GM20431 (cell line): Measurements from ENCODE around the gene LSM11.

ENCODE experiments used
- in situ Hi-C: fragments of 300-500 bp; cut with MseI, MboI; formaldehyde crosslinking; loops from one replicate; pipeline ENCODE4 v1.15.0; 2020; ENCODE audit warnings: low sequenced_read_pairs; ENCODE audit not compliant: unreplicated experiment

The LSM11 gene

DNA sequence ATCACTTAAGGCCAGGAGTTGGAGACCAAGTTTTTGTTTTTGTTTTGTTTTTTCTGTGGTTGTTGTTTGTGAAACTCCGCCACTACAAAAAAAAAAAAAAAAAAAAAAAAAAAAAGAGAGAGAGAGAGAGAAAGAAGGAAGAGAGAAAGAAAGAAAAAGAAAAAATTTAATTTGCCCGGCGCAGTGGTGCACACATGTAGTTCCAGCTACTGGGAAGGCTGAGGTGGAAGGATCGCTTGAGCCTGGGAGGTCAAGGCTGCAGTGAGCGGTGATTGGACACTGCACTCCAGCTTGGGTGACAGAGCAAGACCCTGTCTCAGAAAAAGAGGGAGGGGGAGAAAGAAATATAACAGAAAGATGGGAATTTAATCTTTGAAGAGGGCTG, 11.4 kb upstream of the LSM11 start:
- in situ Hi-C loops = no loop called here

DNA sequence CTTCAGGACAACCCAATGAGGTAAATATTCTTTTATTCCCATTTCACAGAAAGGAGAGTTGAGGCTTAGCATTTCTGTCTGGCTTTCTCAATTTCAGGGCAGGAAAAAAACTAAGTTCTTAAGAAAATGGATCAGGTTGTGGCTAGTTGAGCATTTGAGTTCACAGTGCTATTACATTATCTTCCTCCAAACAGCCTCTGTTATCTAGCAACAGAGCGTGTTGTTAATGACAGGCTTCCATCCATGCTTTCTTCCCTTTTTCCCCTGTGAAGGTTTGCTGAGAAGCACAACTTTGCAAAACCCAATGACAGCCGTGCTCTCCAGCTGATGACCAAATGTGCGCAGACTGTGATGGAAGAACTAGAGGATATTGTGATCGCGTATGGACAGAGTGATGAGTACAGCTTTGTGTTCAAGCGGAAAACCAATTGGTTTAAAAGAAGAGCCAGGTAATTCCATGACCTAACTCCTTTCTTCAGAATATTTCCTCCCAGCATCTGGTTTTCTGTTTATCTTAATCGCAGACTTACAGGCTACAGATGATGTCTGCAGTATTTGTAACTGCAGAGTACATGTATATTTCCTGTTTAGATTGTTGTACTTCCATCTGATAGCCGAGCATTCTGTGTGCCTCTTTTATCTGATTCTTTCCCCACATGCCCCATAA, 10.8 kb upstream of the LSM11 start:
- in situ Hi-C loops = no loop called here

- in situ Hi-C loops = no loop called here
Measured at GRCh38 chr5:157734436-157734835, 9.1 kb upstream of the LSM11 start.

DNA sequence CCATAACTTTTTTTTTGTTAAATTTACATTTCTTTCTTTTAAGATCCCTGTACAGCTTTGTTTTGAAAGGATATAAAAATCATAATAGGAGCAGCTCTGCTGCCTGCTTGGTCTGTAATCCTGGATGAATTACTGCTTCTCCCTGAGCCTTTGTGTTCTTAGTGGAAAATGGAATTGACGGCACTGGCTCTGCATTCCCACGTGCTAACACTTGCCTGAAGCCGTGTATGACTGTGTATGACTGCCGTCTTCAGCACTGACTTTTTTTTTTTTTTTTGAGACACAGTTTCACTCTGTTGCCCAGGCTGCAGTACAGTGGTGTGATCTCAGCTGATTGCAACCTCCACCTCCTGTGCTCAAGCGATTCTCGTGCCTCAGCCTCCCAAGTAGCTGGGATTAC, 7.5 kb upstream of the LSM11 start:
- in situ Hi-C loops = no loop called here

- in situ Hi-C loops = no loop called here
Measured at GRCh38 chr5:157739388-157740228, 3.9 kb upstream of the LSM11 start.

DNA sequence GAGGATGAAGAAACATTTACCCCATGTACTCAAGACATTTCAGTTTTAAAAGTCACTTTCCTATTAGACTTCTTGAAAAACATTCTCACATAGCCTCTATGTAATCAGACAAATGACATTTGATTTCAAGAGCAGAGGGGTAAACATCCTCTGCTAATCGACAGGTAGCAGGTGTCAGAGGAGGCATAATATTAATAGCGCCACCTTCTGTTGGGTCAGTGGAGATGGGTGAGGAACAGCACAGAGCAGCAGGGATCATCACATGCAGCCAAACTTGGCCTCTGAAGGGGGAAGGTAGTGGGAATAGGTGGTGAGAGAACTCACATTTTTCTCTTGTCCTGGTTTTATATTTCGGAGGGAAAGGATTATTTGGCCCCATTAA, 3.3 kb upstream of the LSM11 start:
- in situ Hi-C loops = no loop called here

DNA sequence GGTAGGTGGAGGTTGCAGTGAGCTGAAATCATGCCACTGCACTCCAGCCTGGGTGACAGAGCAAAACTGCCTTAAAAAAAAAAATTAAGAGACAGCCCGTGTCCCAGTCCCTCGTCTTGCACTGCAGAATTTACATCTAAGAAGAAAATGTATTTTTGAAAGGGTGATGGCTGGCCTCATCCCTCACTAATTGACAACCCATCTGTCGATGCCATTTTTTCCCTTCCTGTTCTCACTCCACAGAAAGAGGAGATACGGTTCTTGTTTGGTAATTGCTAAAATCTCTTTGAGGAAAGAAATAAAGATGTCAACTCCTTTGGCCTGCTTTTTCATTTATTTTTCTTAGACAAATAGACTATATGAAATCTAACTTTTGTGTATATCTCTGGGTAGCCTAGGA, 2.4 kb upstream of the LSM11 start:
- in situ Hi-C loops = no loop called here

- in situ Hi-C loops = no loop called here
Measured at GRCh38 chr5:157744051-157745011, 819 bp downstream of the LSM11 start.

DNA sequence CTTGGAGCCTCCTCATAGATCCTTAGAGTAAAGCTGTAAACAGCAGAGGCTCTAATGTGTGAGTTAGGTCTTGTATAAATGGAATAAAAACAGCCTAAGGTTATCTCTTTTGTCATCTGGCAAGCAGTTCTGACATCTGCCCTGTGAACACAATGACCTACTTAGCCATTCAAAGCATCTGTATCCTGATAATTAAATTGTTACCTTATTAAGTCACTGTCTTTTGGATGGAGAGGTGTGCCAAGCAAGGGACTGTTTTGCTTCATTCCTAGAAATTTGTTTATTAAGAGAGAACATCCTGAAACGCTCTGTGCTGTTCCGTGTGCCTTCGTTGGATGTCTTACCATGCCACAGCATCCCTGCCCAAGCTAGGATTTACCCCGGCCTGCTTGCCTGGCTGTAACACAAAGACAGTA, 1.5 kb downstream of the LSM11 start:
- in situ Hi-C loops = no loop called here

DNA sequence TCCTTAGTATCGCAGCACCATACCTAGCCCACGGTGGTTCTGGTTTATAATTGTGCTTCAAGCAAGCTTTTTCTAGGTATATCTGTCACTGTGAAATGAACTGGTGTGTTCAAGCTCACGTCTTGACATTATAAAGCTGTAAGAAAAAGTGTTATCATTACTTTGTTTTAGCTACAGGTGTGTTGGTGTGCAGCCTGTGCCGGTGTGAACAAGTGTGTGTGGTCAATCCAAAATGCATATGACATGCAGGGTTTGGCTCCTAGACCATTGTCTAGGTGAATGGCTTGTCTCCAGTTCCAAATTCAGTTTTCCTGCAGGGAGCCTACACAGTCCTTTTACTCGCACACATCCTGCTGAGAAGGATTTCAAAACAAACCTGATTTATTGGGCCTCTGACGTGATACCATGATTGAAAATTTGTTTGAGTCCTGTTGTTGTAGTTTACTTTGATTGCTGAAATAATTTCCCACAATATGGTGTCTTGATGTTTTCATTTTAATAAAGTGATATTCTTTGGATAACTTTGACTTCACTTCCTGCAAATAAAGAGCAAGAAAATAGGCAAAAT, 3.7 kb downstream of the LSM11 start:
- in situ Hi-C loops = no loop called here

- in situ Hi-C loops = no loop called here
Measured at GRCh38 chr5:157747766-157748700, 4.5 kb downstream of the LSM11 start.

- in situ Hi-C loops = no loop called here
Measured at GRCh38 chr5:157748760-157749461, 5.4 kb downstream of the LSM11 start.

DNA sequence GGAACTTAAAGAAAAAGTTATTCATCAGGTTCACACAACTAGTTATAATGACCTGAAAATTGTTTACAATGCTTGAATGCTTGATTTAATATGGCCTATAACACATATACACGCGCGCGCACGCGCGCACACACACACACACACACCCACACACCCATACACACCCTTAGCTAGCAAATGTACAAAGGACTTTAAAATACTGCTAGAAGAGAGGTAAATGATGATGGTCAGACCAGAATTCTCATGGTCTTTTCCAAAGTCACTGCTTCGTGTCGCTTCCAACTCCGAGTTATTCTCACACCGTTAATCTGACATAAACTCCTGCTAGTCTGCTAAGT, 5.9 kb downstream of the LSM11 start:
- in situ Hi-C loops = no loop called here

- in situ Hi-C loops = no loop called here
Measured at GRCh38 chr5:157750320-157750719, 6.8 kb downstream of the LSM11 start.

- in situ Hi-C loops = no loop called here
Measured at GRCh38 chr5:157756122-157756521, 12.6 kb downstream of the LSM11 start.

DNA sequence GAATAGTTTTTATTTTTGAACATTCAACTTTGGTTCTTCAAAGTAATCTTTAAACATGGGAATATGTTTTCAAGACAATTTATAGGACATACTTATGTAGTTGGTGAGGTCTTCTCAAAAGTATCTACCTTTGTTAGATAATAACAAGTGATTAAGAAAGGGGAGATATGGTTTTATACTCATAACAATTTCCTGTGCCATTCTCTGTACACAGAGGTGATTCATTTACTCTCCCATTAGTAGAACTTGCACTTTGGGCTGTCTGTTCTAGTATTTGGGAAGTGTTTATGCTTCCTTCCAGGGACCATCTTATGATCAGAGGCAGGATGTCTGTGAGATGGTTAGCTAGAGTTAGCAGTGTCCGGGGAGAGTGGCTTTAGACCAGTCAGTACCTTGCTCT, 15.2 kb downstream of the LSM11 start:
- in situ Hi-C loops = no loop called here

- in situ Hi-C loops = no loop called here
Measured at GRCh38 chr5:157761690-157762621, 18.4 kb downstream of the LSM11 start.

GRCh38 chr5:157764531-157764930, 21.0 kb downstream of the LSM11 start:
- in situ Hi-C loops = no loop called here
